ENCODE results near the gene SORBS1.

- TF ChIP-seq ZNF879 (CRISPR knock-in tag; IDR thresholded peaks at IDR 0.05) = no peak
- TF ChIP-seq CBX2 (IDR thresholded peaks at IDR 0.05; ENCODE audit: low read depth, low read length) = no peak
- no peak for TF ChIP-seq CBX2 (CRISPR knock-in tag; IDR thresholded peaks at IDR 0.05; ENCODE audit: low read depth)
- no peak for TF ChIP-seq JDP2 (CRISPR knock-in tag; IDR thresholded peaks at IDR 0.05; ENCODE audit: borderline replicate concordance)
- no peak for TF ChIP-seq PLSCR1 (CRISPR knock-in tag; IDR thresholded peaks at IDR 0.05; ENCODE audit: borderline replicate concordance)
- no peak for TF ChIP-seq CTCF (CRISPR knock-in tag; IDR thresholded peaks at IDR 0.05)
- TF ChIP-seq JUNB (CRISPR knock-in tag; IDR thresholded peaks at IDR 0.05; ENCODE audit: borderline replicate concordance) = no peak
- TF ChIP-seq POLR2A (IDR thresholded peaks at IDR 0.05; ENCODE audit: insufficient read depth in 1 of 2, low read depth in 2 of 2, low read length in 2 of 2) = no peak
- no peak for TF ChIP-seq NFKB2 (CRISPR knock-in tag; IDR thresholded peaks at IDR 0.05; ENCODE audit: borderline replicate concordance)
- TF ChIP-seq SRSF4 (IDR thresholded peaks at IDR 0.05; ENCODE audit: low read depth, low read length, poor library complexity, severe bottlenecking) = no peak
- no peak for TF ChIP-seq KDM5A (IDR thresholded peaks at IDR 0.05; ENCODE audit: borderline replicate concordance, low read length)
- no peak for TF ChIP-seq CBFB (CRISPR knock-in tag; IDR thresholded peaks at IDR 0.05)
- no peak for TF ChIP-seq NRL (CRISPR knock-in tag; IDR thresholded peaks at IDR 0.05; ENCODE audit: borderline replicate concordance)
- no peak for TF ChIP-seq ATF3 (CRISPR knock-in tag; IDR thresholded peaks at IDR 0.05)
- TF ChIP-seq ESRRA (CRISPR knock-in tag; IDR thresholded peaks at IDR 0.05; ENCODE audit: low read depth) = no peak
Measured at GRCh38 chr10:95405655-95406054, 155.5 kb downstream of the SORBS1 start.
